HUES6 (cell line): ENCODE measurements around the gene CTAG1A.
"Not testable (repeated sequence)": the region's sequence is repeated elsewhere in the genome, so short reads cannot be mapped to it uniquely, and the experiment has no call there.

Source experiments
- H3K27ac ChIP-seq: 2 replicates; pipeline ENCODE4 v1.7.0; 2013; ENCODE audit warnings: low read depth, mild to moderate bottlenecking, low read length, inconsistent platforms
- H3K27me3 ChIP-seq: 2 replicates; pipeline ENCODE4 v1.6.1; 2013; ENCODE audit warnings: low read length; ENCODE audit not compliant: control insufficient read depth, insufficient read depth
- H3K36me3 ChIP-seq: 2 replicates; pipeline ENCODE4 v1.6.1; 2013; ENCODE audit warnings: low read length; ENCODE audit not compliant: control insufficient read depth, insufficient read depth
- H3K4me1 ChIP-seq: 2 replicates; pipeline ENCODE4 v1.6.1; 2013; ENCODE audit warnings: low read length; ENCODE audit not compliant: control insufficient read depth, insufficient read depth
- H3K4me3 ChIP-seq: 2 replicates; pipeline ENCODE4 v1.5.1; 2013; ENCODE audit warnings: low read depth, low read length
- H3K9ac ChIP-seq: one replicate; pipeline ENCODE4 v1.6.1; 2013; ENCODE audit warnings: mild to moderate bottlenecking, low read length
- H3K9me3 ChIP-seq: 2 replicates; pipeline ENCODE4 v1.6.1; 2013; ENCODE audit warnings: low read depth, low read length; ENCODE audit not compliant: control insufficient read depth, insufficient read depth

Gene CTAG1A

DNA sequence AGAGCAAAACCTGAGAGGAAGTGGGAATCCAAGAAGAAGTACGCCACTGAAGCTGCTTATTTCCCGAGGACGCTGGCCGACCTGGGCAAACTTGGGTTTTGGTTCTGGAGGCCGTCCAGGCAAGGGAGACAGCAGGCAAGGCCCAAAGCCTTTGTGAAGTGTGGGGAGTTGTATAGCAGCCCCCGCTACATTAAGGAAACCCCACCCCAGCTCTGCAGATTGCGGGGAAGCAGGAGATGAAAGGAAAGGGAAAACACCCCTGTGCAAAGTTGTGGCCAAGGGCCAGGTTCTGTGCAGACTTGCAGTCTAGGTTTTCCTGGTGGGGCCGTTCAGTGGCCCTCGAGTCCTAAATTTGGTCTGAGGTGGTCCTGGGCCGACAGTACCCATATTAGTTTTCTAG lies 11.9 kb upstream of the CTAG1A start:
- not testable (repeated sequence) for H3K27ac ChIP-seq, H3K9me3 ChIP-seq, H3K4me3 ChIP-seq, H3K36me3 ChIP-seq, H3K9ac ChIP-seq, H3K27me3 ChIP-seq, H3K4me1 ChIP-seq

DNA sequence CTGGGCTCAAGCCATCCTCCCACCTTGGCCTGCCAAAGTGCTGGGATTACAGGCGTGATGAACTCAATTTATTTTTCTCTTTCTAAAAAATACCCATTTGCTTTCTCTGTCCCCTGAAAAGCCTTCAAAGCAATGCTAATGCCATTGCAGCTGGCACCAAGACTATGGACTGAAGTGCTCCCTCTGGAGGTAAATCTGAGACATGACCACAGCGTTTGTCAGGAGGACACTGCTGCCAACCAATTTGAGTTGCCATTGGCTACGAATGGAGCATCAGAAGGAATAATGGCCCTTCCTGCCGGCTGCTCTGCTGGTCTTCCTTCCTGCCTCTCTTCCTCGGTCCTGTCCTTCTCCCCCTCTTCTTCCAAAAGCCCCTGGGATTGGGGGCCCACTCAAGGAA lies 9.9 kb upstream of the CTAG1A start:
- not testable (repeated sequence) for H3K4me3 ChIP-seq, H3K9me3 ChIP-seq, H3K9ac ChIP-seq, H3K36me3 ChIP-seq, H3K4me1 ChIP-seq, H3K27ac ChIP-seq, H3K27me3 ChIP-seq

DNA sequence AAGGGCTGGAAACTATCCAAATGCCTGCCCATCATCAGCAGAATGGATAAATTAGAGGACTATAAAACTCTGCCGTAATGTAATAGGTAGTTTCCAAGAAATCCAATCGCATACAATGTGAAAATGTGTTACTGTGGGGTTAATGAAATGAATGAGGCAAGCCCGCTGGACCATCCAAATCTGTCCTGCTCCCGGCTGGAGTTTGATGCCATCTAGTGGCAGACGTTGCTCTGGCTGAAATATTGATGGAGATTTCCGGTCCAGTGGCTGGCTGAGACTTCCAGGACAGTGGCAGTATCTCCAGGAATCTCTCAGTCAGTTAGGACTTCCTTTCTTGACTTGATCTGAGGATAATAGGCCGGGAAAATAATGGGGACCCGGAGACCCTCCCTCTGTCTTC lies 1.9 kb upstream of the CTAG1A start:
- not testable (repeated sequence) for H3K9me3 ChIP-seq, H3K27ac ChIP-seq, H3K4me1 ChIP-seq, H3K9ac ChIP-seq, H3K4me3 ChIP-seq, H3K27me3 ChIP-seq, H3K36me3 ChIP-seq

DNA sequence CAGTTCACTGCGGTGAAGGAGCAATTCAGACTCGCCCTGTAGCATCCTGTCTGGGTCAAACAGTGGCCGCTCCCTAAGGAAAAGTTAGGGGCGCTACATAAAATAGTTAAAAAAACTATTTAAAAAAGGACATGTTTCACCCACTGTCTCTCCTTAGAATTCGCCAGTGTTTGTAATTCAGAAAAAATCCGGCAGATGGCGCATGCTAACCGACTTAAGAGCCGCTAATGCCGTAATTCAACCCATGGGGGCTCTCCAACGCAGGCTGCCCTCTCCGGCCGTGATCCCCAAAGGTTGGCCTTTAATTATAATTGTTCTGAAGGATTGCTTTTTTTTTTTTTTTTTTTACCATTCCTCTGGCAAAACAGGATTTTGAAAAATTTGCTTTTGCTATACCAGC lies 5.5 kb downstream of the CTAG1A start:
- H3K9ac ChIP-seq, H3K27me3 ChIP-seq, H3K36me3 ChIP-seq, H3K27ac ChIP-seq, H3K4me1 ChIP-seq, H3K4me3 ChIP-seq: not testable (repeated sequence)
- peaks cover 41% of the 10 kb centered on the region for H3K9me3 ChIP-seq

DNA sequence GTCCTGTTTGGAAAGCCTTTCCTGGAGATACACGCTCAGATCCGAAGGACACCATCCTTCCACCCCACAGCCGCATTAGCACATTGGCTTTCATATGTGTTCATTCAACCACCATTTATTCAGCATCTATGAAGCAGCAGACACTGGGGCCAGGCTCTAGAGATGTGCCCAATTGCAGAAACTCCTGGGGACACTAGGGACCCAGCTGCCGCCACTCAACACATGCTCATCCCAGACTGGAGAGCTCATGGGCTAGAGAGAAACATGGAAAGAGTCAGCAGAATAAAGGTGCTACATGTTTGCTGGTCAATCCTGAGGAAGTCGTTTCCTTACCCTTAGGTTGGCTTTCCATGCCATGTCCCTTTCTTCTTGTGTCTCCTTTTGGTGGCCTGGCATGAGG lies 7.6 kb downstream of the CTAG1A start:
- Histone ChIP-seq H3K9me3 (peaks cover 55% of the 10 kb centered on the region), H3K9ac (no peak overlapping the region), H3K36me3 (no peaks in the 10 kb centered on the region), H3K27ac (no peak overlapping the region), H3K27me3 (no peaks in the 10 kb centered on the region), H3K4me1 (peaks cover 13% of the 10 kb centered on the region; the same call in 1 of the 2 replicates), H3K4me3 (no peak overlapping the region)

DNA sequence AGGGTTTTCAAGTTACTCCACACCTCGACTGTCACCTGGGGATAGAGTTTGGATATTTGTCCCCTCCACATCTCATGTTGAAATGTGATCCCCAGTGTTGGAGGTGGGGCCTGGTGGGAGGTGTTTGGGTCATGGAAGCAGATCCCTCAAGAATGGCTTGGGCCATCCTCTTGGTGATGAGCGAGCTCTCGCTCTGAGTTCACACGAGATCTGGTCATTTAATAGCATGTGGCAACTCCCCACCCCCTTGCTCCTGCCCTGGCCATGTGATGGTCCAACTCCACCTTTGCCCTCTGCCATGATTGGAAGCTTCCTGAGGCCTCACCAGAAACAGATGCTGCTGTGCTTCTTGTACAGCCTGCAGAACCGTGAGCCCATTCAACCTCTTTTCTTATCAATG lies 8.3 kb downstream of the CTAG1A start:
- Histone ChIP-seq H3K4me1 (peaks cover 13% of the 10 kb centered on the region; the same call in 1 of the 2 replicates), H3K9me3 (peaks cover 62% of the 10 kb centered on the region), H3K36me3 (no peaks in the 10 kb centered on the region), H3K4me3 (no peak overlapping the region), H3K9ac (no peak overlapping the region), H3K27me3 (no peaks in the 10 kb centered on the region), H3K27ac (no peak overlapping the region)

DNA sequence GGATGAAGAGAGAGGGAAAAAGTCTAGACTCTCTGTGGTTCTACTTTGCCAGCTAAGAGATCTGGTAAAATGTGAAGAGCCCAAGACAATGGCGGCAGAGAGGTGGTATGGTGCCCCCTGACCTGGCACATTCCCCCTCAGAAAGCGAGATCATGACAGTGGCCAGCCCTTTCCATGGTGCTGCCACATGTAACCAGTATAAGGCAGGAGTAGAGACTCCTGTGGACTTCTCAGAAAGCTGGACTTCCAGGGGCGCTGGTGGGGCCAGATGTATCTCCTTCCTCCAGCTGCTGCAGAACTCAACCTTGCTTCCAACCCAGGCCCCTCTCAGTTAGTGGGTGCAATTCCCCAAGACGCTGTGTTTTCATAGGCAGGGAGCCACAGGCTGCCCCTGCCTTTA lies 9.6 kb downstream of the CTAG1A start:
- Histone ChIP-seq H3K27ac (no peak overlapping the region), H3K4me1 (peaks cover 13% of the 10 kb centered on the region; the same call in 1 of the 2 replicates), H3K9ac (no peak overlapping the region), H3K36me3 (no peaks in the 10 kb centered on the region), H3K4me3 (no peak overlapping the region), H3K27me3 (no peaks in the 10 kb centered on the region), H3K9me3 (peaks cover 67% of the 10 kb centered on the region)

DNA sequence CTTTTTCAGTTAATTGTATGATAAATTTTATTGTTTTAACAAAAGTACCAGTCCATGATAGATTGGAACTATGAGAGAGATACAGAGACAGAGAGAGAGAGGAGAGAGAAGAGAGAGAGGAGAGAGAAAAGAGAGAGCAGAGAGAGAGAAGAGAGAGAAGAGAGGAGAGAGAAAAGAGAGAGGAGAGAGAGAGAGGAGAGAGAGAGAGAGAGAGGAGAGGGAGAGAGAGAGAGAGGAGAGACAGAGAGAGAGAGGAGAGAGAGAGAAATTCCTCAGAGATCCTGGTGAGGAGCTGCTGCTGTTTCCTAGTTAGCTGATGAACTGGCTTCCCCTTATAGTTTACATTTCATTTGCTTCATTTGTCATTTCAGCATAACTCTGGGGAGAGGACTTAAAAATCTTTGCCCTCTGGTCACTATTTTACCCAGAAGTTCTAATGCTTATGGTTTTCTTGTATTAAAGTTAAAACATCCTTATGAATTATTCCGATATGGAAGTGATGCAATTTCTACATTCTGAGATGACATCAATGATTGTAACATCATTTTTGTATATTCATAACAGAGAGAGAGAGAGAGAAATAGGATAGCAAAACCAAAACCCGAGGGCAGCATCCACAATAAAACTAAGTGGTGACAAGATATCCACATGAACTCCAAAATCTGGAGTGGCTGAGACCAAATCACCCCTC lies 10.8 kb downstream of the CTAG1A start:
- H3K36me3 ChIP-seq: no peaks in the 10 kb centered on the region
- 0 out of 2 replicates have a peak overlapping the region, but pooled peaks have one; percentile 12 for H3K27ac ChIP-seq
- H3K4me1 ChIP-seq: peaks cover 13% of the 10 kb centered on the region; the same call in 1 of the 2 replicates
- peaks cover 76% of the 10 kb centered on the region for H3K9me3 ChIP-seq
- H3K9ac ChIP-seq: no peak overlapping the region
- H3K27me3 ChIP-seq: no peaks in the 10 kb centered on the region
- no peak overlapping the region; the same call in none of the 2 replicates for H3K4me3 ChIP-seq

DNA sequence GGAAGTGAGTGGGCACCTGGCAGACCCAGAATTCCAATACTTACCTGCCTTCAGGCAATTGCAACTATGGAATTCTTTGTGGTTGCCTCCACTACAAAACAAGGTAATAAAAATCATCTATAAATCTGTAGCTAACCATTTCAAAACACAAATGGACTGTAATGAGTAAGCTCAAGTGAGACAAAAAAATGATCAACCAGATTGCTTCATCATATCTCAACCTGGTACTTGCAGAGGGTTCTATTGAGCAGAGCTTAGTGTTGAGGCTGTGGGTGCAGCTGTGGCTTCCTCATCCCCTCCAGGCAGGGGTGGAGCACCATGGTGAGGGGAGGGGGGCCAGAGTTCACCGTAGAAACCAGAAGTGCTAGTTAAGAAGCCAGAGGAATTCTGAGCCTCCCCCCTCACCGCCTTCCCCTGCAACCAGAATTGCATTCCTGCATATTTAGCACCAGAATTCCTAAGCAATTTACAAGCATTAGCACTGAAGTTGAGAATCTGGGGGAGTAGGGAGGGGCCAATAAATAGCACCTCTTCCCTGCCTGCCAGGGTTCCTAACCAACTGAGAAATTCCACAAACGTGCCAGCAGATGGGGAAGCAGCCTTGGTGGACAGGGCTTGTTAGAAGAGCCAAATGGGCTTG lies 11.5 kb downstream of the CTAG1A start:
- H3K4me3 ChIP-seq: no peak overlapping the region
- no peaks in the 10 kb centered on the region for H3K36me3 ChIP-seq
- H3K4me1 ChIP-seq: peaks cover 13% of the 10 kb centered on the region; the same call in 1 of the 2 replicates
- no peaks in the 10 kb centered on the region for H3K27me3 ChIP-seq
- 0 out of 2 replicates have a peak overlapping the region, but pooled peaks have one; percentile 12 for H3K27ac ChIP-seq
- H3K9ac ChIP-seq: no peak overlapping the region
- peaks cover 75% of the 10 kb centered on the region for H3K9me3 ChIP-seq

DNA sequence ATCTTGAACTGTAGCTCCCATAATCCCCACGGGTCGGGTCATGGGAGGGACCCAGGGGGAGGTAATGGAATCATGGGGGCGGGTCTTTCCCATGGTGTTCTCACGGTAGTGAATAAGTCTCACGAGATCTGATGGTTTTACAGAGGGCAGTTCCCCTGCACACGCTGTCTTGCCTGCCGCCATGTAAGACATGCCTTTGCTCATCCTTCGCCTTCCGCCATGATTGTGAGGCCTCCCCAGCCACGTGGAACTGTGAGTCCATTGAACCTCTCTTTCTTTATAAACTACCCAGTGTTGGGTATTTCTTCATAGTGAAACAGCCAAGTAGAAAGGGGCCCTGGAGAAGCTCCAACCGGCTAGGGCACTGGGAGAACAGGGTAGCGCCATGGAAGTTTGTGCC lies 12.3 kb downstream of the CTAG1A start:
- Histone ChIP-seq H3K4me1 (peaks cover 13% of the 10 kb centered on the region; the same call in 1 of the 2 replicates), H3K4me3 (no peak overlapping the region; the same call in 1 of the 2 replicates), H3K36me3 (no peaks in the 10 kb centered on the region), H3K27me3 (no peaks in the 10 kb centered on the region), H3K27ac (no peak overlapping the region), H3K9me3 (peaks cover 74% of the 10 kb centered on the region), H3K9ac (no peak overlapping the region)

DNA sequence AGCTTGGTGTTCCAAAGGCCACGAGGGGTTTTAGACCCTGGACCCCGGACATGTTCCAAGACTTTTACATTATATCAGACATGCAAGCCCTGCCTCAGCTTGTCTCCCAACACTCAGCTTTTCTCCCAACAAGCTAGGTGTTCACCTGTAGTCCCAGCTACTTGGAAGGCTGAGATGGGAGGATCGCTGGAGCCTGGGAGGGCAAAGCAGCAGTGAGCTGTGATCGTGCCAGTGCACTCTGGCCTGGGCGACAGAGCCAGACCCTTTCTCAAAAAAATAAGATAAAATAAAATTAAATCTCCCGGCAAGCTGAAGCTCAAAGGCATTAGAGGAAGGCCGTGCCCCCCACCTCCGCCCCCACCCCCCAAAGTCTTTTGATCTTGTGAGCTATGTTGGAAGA lies 13.7 kb downstream of the CTAG1A start:
- H3K4me3 ChIP-seq: no peak overlapping the region
- no peaks in the 10 kb centered on the region for H3K36me3 ChIP-seq
- no peaks in the 10 kb centered on the region for H3K27me3 ChIP-seq
- H3K9ac ChIP-seq: no peak overlapping the region
- H3K4me1 ChIP-seq: peaks cover 13% of the 10 kb centered on the region; the same call in 1 of the 2 replicates
- H3K9me3 ChIP-seq: peaks cover 66% of the 10 kb centered on the region
- no peak overlapping the region for H3K27ac ChIP-seq
